NCI-H146 treated with DMSO at 0.1 percent for 48 hours (cell line): ENCODE results near the gene SEC23A.
"Not testable (repeated sequence)": the region's sequence is repeated elsewhere in the genome, so short reads cannot be mapped to it uniquely, and the experiment has no call there.

Experiments used
- DNase-seq: peaks from one replicate; lab custom pipeline; 2025; ENCODE audit not compliant: unreplicated experiment; lab: John Stamatoyannopoulos, UW

The SEC23A gene

DNA sequence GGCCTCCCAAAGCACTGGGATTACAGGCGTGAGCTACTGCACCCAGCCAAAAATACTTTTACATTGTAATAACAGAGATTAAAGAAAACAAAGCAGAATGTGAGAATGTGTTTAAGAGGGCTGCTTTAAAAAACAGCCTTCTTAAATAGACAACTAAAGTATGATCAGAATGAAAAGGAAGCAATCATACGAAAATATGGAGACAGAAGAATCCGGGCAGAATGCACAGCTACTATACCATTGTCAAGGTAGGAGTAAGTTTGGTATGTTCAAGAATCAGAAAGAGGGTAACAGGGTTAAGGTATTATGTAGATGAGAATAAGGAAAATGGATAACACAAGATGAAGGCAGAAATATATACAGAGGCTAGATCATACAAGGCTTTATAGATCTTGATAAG is 8.5 kb downstream of the SEC23A start:
- DNase-seq = no peak

DNA sequence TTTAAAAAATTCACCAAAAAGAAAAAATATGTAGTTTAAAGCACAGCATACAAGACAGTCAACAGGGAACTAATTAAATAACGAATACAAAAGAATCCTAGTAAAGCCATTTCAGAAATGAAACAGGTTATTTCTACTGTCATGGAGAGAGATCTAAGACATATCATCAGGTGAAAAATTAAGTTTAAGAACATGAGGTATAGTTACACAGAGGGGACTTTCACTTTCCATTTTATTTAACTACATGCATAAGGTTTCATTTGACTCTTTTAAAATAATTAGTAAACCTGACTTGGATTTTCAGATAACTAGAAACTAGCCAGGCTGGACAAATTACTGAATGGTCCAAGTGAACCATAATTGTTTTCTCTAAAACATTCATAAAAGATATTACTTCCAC is 11.3 kb downstream of the SEC23A start:
- no peak for DNase-seq

DNA sequence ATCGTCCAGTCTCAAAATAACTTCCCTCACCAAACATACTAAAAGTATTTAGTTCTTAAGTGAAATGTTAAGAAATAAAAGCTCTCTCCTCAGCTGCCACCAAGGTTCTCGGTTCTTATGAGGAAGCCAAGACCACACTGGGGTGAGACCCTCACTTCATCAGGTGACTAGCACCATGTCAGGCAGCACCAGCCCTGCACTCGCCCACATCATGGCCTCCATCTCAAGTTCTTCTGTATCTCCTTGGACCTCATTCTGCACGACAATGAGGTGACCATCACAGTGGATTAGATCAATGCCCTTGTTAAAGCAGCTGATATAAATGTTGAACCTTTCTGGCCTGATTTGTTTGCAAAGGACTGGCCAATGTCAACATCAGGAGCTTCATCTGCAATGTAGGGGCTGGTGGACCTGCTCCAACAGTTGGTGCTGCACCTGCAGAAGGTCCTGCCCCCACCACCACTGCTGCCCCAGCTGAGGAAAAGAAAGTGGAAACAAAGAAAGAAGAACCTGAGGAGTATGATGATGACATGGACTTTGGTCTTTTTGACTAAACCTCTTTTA is 12.4 kb downstream of the SEC23A start:
- no peak for DNase-seq

DNA sequence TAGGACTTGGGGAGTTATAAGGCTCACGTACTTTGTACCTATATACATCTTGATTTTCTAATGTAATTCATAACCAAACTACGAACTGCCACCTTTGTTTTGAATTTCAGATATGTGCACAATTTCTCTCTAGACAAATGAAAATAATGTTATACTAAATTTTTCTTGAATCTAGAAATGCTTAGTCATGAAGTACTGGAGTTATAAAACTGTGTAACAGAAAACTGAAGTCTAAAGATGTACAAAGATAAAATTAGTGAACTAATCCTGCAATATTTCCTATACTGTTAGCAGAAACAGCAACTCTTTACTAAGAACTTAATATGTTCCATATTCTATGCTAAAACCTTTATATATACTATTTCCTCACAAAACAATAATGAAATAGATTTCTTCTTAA is 15.5 kb downstream of the SEC23A start:
- no peak for DNase-seq

DNA sequence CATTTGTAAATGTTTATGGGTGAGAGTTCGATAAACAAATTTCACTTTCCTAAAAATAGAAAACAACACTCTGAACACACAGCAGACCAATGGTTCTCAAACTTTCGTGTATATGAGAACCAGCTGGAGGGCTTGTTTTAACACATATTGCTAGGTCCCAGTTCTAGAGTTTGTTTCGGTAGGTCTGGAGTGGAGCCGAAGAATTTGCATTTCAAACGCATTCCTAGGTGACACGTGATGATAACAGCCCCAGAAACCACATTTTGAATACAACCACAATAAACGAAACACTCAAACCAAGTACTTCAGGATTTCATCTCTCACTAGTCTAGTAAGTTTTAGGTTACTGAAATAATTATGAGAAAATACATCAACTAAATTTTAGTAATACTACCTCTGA is 17.1 kb downstream of the SEC23A start:
- no peak for DNase-seq

DNA sequence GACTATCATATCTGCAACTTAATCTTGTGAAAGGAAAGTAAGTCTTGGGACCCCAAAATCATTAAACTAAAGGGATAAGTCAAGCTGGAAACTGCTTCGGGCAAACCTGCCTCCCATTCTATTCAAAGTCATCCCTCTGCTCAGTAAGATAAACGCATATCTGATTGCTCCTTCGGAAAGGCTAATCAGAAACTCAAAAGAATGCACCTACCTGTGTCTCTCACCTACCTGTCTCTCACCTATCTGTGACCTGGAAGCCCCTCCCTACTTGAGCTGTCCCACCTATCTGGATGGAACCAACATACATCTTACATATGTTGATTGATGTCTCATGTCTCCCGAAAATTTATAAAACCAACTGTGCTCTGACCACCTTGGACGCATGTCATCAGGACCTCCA is 19.9 kb downstream of the SEC23A start:
- no peak for DNase-seq

DNA sequence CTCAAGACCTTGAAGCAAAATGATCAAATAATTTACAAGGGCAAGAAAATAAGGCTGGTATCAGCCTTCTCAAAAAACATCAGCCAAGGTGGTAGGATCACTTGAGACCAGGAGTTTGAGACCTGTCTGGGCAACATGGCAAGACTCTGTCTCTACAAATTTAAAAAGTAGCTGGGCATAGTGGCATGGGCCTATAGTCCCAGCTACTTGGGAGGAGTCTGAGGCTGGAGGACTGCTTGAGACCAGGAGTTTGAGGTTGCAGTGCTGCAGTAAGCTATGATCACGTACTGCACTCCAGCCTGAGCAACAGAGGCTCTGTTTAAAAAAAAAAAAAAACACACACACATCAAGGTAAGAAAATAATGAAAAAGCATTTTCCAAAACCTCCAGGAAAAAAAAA is 22.1 kb downstream of the SEC23A start:
- no peak for DNase-seq

DNA sequence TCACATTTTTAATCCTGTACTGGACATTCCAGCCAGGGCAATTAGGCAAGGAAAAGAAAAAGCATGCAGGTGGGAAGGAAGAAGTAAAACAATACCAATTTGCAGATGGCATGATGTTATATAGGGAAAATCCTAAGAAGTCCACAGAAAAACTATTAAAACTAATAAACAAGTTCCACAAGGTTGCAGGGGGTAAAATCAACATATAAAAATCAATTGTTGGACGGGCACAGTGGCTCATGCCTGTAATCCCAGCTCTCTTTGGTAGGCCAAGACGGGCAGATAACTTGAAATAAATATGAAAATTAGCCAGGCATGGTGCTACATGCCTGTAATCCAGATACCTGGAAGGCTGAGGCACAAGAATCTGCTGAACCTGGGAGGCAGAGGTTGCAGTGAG is 31.9 kb downstream of the SEC23A start:
- DNase-seq = no peak

DNA sequence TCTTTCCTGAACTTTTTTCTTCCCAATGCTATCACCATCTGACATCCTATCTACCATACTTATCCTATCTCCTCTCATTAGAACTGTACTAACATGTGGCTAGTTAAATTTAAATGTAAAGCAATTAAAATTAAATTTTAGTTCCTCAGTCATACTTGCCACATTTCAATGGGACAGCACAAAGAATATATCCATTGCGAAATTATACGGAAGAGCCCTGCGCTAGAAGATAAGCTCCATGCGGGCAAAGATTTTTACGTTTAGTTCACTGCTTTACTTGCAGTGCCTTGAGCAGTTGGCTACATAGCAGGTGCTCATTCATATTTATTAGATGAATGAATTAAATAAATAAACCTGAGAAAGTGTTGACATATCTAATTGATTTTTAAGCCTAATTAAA is 33.1 kb downstream of the SEC23A start:
- no peak for DNase-seq

DNA sequence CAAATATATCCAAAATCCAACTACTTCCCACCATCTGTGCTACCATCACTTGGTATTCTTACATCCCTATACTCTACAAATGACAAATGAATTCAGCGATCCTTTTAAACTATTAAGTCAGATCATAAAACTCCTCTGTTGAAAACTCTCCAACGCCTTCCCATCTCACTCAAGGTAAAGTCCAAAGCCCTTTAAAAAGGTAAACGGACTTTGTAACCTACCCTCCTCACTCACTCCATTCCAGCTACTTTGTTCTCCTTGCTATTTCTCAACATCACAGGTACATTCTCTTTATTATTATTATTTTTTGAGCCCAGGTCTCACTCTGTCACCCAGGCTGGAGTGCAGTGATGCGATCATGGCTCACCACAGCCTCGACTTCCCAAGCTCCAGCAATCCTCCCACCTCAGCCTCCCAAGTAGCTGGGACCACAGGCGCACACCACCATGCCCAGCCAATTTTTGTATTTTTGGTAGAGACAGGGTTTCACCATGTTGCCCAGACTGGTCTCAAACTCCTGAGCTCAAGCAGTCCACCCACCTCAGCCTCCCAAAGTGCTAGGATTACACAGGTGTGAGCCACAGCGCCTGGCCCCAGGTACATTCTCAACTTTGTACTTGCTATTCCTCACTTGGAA is 33.7 kb downstream of the SEC23A start:
- DNase-seq = not testable (repeated sequence)

DNA sequence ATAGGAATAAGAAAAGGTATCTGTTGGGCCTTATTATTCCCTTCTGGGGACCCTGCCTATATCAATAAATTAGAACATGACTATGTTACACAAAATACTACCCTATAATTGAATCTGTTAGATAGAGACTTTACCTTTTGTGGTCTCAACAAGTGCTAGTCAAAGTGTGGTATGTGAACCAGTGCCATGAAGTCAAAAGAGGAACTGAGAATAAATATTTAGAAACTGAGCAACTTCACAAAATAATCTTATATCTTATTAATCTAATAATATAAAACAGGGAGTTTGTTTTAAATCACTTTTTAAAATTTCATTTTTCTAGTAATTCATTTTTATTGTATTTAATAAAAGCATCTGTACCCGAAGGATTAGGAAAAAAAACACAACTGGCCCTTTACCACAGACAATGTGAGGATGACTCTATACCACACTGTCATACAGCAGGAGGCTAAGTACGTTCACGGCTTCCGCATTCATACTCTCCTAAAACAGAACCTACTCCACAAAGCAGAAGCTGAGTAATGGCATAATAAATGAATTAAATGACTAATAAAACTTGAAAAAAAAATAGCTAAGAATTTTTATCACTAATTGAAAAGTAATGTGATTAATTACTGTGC is 42.1 kb downstream of the SEC23A start:
- no peak for DNase-seq

DNA sequence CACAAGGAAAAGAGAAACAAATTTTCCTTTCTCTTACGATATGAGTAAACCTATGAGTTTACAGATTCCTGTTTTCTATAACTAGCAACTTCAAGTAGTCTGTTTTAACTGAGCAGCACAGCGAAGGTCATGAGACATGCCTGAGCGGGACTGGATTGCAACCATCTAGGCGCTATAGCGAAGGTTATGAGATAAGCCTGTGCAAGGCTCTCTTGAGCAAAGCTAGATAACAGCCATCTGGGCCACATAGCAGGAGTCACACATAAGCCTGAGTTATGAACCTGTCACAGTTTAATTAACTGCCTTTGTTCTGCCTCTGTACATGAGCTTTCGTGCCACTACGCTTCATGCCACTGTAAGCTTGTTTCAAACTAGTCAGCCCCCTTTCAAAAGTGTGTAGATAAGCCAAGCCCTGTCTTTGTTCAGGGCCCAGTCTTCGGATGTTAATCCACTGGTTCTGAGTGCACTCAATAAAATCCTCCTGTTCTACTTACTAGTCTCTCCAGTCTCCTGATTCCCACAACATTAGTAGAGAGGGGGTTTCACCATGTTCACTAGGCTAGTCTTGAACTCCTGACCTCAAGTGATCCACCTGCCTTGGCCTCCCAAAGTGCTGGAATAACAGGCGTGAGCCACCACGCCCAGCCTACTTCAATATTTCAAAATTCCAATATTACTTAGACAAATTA is 47.1 kb downstream of the SEC23A start:
- no peak for DNase-seq

DNA sequence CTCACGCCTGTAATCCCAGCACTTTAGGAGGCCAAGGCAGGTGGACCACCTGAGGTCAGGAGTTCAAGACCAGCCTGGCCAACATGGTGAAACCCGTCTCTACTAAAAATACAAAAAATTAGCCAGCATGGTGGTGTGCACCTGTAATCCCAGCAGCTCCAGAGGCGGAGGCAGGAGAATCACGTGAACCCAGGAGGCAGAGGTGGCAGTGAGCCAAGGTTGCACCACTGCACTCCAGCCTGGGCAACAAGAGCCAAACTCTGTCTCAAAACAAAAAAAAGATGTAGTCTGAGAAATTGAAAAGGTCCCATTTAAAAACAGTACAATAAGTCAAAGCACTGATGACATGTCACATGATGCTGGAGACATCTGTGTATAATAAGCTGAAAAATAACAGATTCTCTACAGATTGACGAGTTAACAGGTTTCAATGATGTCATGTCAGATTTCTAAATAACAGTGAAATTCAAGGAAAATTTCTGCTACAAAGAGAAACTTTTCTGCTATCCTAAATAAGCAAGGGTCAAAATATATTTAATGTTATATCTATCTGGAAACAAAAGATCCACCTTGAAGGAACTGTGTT is 50.1 kb downstream of the SEC23A start:
- not testable (repeated sequence) for DNase-seq

DNA sequence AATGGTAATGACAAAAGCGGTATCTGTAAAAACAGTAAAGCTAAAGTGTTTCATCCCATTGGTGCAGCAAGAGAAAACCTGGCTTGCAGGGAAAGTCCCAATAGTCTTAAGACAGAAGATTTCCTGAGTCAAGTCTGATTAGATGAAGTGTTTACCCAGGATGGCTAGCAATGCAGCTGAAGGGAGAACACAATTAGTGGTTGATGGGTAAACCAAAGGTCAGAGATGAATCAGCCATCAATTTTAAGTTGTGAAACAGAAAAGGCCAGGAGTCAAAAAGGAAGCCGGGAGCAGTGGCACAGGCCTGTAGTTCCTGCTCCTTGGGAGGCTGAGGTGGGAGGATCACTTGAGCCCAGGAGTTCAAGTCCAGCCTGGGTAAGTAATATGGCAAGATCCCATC is 52.6 kb downstream of the SEC23A start:
- no peak for DNase-seq

DNA sequence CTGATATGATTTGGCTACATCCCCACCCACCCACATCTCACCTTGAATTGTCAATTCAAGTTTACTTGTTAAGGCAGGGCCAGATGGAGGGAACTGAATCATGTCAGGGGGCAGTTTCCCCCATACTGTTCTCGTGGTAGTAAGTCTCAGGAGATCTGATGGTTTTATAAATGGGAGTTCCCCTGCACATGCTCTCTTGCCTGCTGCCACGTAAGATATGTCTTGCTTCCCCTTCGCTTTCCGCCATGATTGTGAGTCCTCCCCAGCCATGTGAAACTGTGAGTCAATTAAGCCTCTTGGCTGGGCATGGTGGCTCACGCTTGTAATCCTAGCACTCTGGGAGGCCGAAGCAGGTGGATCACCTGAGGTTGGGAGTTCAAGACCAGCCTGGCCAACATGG is 57.1 kb downstream of the SEC23A start:
- not testable (repeated sequence) for DNase-seq

DNA sequence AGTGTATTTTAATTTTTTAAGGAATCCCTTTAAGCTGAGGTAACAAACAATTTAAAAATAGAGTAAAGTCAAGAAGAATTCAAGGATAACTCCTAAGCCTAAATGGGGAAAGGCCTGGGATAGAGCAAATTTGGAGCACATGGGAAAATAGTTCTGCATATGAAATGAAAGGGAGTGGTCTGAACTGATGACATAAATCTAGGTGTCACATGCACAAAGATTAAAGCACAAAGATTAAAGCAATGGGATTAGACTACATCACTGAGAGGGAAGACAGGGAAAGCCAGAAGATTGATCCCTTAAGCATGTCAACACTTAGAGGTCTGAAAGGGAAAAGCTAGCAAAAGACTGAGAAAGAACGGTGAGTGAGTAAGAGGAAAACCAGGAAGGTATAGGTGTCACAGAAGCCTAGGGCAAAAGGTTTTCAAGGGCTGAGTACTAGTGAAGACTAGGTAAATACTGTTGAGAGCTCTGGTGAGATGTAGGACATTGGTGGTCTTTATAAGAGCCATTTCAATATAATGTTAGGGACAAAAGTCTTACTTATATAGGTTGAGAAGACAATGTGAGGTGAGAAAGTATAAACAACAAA is 59.6 kb downstream of the SEC23A start:
- DNase-seq = no peak

DNA sequence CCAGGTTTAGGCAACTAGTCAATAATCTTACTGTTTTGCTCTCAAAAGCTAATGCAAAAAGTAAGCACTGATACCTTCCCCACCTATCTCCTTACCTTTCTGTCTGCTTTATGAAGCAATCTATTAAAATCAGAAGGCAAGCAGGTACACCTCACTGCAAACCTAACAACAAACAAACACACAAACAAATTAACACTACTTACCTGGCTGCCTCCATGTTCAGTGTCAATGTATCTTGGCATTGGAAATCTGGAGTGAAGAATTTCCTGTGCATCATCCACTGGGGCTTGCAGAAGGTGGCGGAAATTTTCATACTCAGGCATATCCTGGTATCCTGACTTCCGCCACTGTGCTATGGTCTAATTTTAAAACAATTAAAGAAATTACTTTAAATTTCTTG is 62.5 kb downstream of the SEC23A start:
- no peak for DNase-seq

DNA sequence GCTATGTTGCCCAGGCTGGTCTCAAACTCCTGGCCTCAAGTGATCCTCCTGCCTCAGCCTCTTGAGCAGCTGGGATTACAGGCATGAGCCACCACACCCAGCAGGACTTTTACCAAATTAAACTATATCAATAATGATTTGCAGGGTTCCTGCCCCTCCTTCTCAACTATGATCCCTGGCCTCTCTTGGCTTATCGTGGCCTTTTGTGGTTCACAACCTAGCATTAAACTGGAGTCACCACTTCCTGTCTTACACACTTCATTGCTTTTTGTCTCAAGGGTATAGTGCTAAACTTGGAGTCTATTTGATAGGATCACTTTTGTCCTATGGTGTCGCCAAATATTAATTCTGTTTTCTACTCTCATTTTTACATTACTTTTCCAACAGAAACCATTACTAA is 64.5 kb downstream of the SEC23A start:
- DNase-seq = no peak

DNA sequence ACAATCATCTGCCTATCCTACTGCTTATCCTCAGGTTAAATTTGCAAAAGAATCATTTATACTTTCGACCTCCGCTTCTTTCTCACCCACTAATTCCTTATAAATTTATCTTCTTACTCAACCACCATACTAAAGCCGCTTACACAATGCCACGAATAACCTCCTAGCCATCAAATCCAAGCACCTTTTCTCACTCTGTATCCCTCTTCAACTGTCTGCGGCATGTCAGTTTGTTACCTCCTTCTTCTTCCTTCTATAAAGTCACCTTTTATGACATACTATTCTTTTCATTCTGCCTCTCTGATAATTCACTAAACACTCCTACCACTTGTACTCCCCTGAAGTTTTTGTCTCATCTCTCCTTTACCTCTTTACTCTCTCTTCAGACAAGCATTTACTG is 66.3 kb downstream of the SEC23A start:
- DNase-seq = no peak

DNA sequence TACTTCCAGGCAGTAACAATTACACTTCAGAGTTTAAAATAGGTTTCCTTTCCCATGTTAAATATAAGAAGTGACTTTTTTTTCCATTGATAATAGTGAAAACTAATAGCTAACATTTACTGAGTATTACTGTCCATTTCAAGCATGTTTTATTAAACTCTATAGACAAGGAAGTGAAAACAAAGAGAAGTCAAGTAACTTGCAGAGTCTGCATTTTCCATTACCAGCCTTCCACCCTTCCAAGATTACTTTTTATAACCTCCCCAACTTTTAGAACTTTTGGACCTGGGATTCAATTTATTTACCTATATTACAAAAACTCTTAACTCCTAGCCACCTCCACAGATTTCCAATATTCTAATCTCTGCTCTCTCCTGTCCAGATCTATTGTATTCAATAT is 67.7 kb downstream of the SEC23A start:
- no peak for DNase-seq

DNA sequence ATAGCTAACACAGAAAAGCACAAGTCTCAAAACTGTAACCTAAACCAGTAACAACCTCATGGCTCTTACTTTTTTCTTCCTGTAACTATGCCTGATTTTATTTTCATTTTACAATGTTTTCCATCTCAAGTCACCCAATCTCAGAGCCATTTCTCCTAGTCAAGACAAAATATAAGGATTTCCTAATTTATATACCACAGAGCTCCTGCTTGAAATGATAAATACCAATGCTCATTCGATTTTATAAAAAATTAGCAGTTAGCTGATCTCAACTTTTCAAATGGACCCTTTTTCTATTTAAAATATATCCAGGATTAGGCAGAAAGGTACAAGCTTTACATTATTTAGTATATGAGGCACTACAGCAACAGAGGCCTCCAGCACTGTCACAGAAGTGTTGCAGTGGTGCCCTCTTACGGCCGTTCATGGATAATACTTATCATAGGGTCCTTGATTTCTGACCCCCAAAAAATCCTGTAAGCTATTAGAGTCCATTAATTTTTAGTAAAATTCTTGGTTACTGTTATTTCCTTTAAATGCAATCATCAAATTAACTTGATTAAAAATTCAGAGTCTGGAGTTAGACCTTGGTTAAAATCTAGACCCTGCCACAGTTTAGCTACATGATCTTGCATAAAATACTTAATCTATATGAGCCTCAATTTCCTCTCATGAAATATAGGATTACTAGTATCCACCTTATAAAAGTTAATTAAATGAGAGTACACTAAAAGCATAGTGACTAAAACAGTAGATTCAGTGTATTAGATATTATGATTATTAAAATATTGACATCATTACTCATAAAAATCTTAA is 68.3 kb downstream of the SEC23A start:
- DNase-seq = peak; percentile 4
